ENCODE measurements around the gene HES4.

Gene HES4

GRCh38 chr1:963746-964525 is 36.0 kb downstream of the HES4 start:
- Histone ChIP-seq H3K4me1 (ENCODE audit: insufficient read depth, low read length) (no peaks in the 10 kb centered on the region), H3K9ac (ENCODE audit: low read depth, low read length) (no peak overlapping the region), H3K4me3 (ENCODE audit: low read length) (no peak overlapping the region), H3K27me3 (ENCODE audit: insufficient read depth, low read length) (peaks cover 55% of the 10 kb centered on the region), H3K36me3 (ENCODE audit: insufficient read depth, low read depth, low read length) (peaks cover 9% of the 10 kb centered on the region; the same call in 1 of the 2 replicates), H3K27ac (ENCODE audit: low read length) (no peak overlapping the region), H3K9me3 (ENCODE audit: insufficient read depth, low read depth, low read length) (no peaks in the 10 kb centered on the region)

DNA sequence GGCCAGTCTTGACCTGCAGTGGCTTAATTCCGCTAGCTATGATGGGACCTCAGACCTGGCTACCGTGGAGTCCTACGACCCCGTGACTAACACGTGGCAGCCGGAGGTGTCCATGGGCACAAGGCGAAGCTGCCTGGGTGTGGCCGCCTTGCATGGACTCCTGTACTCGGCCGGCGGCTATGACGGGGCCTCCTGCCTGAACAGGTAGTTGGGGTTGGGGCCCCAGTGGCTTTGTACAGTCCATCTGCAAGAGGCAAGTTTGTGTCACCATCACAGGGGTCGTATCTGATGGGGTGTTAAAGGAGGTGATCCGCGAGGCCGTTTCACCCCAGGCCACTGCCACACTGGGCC is 36.6 kb downstream of the HES4 start:
- H3K9ac ChIP-seq (ENCODE audit: low read depth, low read length), result no peak overlapping the region
- H3K4me3 ChIP-seq (ENCODE audit: low read length), result no peak overlapping the region
- no peaks in the 10 kb centered on the region for H3K9me3 ChIP-seq (ENCODE audit: insufficient read depth, low read depth, low read length)
- H3K36me3 ChIP-seq (ENCODE audit: insufficient read depth, low read depth, low read length), result peaks cover 9% of the 10 kb centered on the region; the same call in 1 of the 2 replicates
- H3K4me1 ChIP-seq (ENCODE audit: insufficient read depth, low read length), result no peaks in the 10 kb centered on the region
- no peak overlapping the region for H3K27ac ChIP-seq (ENCODE audit: low read length)
- H3K27me3 ChIP-seq (ENCODE audit: insufficient read depth, low read length), result peaks cover 48% of the 10 kb centered on the region

DNA sequence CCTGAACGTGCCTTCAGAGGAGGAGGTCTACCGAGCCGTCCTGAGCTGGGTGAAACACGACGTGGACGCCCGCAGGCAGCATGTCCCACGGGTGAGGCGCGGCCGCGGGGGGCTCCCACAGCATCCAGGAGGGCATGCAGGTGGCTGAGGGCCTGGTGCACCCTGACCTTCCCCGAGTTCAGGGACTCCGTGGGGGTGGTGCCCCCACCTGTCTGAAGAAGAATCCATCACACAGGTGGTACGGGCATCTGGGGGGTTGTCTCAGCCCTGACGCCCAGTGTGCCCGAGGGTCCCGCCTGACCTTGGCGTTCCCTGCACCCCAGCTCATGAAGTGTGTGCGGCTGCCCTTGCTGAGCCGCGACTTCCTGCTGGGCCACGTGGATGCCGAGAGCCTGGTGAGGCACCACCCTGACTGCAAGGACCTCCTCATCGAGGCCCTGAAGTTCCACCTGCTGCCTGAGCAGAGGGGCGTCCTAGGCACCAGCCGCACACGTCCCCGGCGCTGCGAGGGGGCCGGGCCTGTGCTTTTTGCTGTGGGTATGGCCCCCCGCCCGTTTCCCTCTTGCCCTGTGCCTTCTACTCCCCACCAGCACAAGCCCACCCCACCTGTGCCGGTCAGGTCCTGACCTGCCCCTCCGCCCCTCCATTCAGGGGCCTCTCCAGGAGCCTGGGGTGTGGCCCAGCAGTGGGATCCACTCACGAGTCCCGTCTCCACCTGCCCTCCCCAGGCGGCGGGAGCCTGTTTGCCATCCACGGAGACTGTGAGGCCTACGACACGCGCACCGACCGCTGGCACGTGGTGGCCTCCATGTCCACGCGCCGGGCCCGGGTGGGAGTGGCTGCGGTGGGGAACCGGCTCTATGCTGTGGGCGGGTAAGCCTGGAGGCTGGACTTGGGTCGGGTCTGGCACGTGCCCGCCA is 37.3 kb downstream of the HES4 start:
- Histone ChIP-seq H3K9me3 (ENCODE audit: insufficient read depth, low read depth, low read length) (no peaks in the 10 kb centered on the region), H3K27me3 (ENCODE audit: insufficient read depth, low read length) (peaks cover 42% of the 10 kb centered on the region), H3K4me1 (ENCODE audit: insufficient read depth, low read length) (no peaks in the 10 kb centered on the region), H3K27ac (ENCODE audit: low read length) (no peak overlapping the region), H3K9ac (ENCODE audit: low read depth, low read length) (no peak overlapping the region), H3K36me3 (ENCODE audit: insufficient read depth, low read depth, low read length) (peaks cover 9% of the 10 kb centered on the region; the same call in 1 of the 2 replicates), H3K4me3 (ENCODE audit: low read length) (no peak overlapping the region)

DNA sequence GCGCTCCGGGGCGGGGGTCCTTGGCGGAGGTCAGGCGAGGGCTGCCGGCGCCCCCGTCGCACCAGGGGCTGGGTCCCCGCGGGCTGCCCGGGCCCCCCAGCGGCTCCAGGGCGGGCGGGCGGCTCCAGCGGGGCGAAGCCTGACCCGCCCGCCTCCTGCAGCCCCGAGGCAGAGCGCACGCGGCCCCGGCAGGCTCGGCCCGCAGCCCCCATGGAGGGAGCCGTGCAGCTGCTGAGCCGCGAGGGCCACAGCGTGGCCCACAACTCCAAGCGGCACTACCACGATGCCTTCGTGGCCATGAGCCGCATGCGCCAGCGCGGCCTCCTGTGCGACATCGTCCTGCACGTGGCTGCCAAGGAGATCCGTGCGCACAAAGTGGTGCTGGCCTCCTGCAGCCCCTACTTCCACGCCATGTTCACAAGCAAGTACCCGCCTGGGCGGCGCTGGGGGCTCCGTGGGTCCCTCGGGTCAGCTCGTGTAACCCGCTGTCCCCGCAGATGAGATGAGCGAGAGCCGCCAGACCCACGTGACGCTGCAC is 38.7 kb downstream of the HES4 start:
- Histone ChIP-seq H3K9ac (ENCODE audit: low read depth, low read length) (no peak overlapping the region), H3K27ac (ENCODE audit: low read length) (no peak overlapping the region), H3K9me3 (ENCODE audit: insufficient read depth, low read depth, low read length) (no peaks in the 10 kb centered on the region), H3K36me3 (ENCODE audit: insufficient read depth, low read depth, low read length) (peaks cover 19% of the 10 kb centered on the region), H3K4me3 (ENCODE audit: low read length) (peak overlapping the region; percentile 60), H3K27me3 (ENCODE audit: insufficient read depth, low read length) (peaks cover 27% of the 10 kb centered on the region), H3K4me1 (ENCODE audit: insufficient read depth, low read length) (no peaks in the 10 kb centered on the region)

- H3K36me3 ChIP-seq (ENCODE audit: insufficient read depth, low read depth, low read length), result peaks cover 25% of the 10 kb centered on the region
- peaks cover 21% of the 10 kb centered on the region for H3K27me3 ChIP-seq (ENCODE audit: insufficient read depth, low read length)
- no peaks in the 10 kb centered on the region for H3K4me1 ChIP-seq (ENCODE audit: insufficient read depth, low read length)
- no peak within 1 kb of the TSS for H3K27ac ChIP-seq (ENCODE audit: low read length)
- peak within 1 kb of the TSS; percentile 60 for H3K4me3 ChIP-seq (ENCODE audit: low read length)
- H3K9me3 ChIP-seq (ENCODE audit: insufficient read depth, low read depth, low read length), result no peaks in the 10 kb centered on the region
- no peak within 1 kb of the TSS for H3K9ac ChIP-seq (ENCODE audit: low read depth, low read length)
Observed at GRCh38 chr1:960363-961131, 39.4 kb downstream of the HES4 start, which contains the start of gene KLHL17. Gene KLHL17, plus strand, starts transcription at chr1:960584. Its CDS starts 110 bp downstream, at chr1:960694.

DNA sequence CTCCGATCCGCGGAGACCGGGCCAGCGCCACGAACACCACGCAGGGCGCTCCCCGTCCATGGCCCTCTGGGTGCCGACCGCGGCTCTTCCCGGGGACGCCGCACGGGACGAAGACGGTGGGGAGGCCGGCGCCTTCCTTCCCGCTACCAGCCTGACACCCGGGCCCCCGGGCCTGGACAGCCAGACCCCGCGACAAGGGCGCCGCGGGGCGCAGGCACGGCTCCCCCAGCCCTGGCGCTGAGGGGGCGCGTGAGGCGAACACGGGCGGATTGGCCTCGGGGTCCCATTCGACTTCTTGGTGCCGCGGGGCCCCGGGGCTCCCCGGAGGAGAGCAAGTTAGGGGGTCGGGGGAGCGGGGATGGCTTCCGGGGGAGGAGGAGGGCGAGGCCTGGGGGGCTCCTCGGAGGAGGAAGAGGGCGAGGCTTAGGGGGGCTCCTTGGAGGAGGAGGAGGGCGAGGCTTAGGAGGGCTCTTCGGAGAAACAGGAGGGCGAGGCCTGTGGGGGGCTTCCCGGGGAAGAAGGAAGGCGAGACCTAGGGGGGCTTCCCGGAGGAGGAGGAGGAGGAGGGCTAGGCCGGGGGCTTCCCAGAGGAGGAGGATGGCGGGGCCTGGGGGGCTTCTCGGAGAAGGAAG is 40.0 kb downstream of the HES4 start:
- Histone ChIP-seq H3K36me3 (ENCODE audit: insufficient read depth, low read depth, low read length) (peaks cover 32% of the 10 kb centered on the region), H3K9ac (ENCODE audit: low read depth, low read length) (no peak overlapping the region), H3K27ac (ENCODE audit: low read length) (no peak overlapping the region), H3K4me1 (ENCODE audit: insufficient read depth, low read length) (no peaks in the 10 kb centered on the region), H3K27me3 (ENCODE audit: insufficient read depth, low read length) (peaks cover 19% of the 10 kb centered on the region), H3K9me3 (ENCODE audit: insufficient read depth, low read depth, low read length) (no peaks in the 10 kb centered on the region), H3K4me3 (ENCODE audit: low read length) (peak overlapping the region; percentile 60; the same call in 1 of the 2 replicates)

- Histone ChIP-seq H3K4me3 (ENCODE audit: low read length) (peak within 1 kb of the TSS; percentile 99), H3K36me3 (ENCODE audit: insufficient read depth, low read depth, low read length) (peaks cover 40% of the 10 kb centered on the region), H3K4me1 (ENCODE audit: insufficient read depth, low read length) (no peaks in the 10 kb centered on the region), H3K27me3 (ENCODE audit: insufficient read depth, low read length) (peaks cover 19% of the 10 kb centered on the region), H3K9ac (ENCODE audit: low read depth, low read length) (peak within 1 kb of the TSS; percentile 93), H3K9me3 (ENCODE audit: insufficient read depth, low read depth, low read length) (no peaks in the 10 kb centered on the region), H3K27ac (ENCODE audit: low read length) (no peak within 1 kb of the TSS)
Observed at GRCh38 chr1:958823-959730, 40.8 kb downstream of the HES4 start, which contains the start of gene NOC2L. Gene NOC2L, minus strand, starts transcription at chr1:959256. Its CDS starts 16 bp downstream, at chr1:959240.

DNA sequence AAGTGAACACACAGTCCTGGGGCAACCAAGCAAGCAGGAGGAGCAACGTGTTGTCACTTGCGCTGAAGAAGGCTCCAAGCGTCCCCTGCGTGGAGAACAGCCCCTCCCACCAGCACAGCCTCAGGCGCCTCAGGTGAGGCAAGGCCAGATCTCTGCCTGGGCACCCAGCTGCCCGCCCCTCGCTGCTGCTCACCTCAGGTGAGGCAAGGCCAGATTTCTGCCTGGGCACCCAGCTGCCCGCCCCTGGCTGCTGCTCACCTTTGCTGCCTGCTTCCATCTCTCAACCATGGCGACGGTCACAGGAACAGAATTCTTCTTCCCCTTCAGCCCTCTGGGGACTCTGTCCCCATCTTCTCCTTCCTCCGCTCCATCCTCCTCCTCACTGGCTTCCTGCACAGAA is 43.3 kb downstream of the HES4 start:
- Histone ChIP-seq H3K36me3 (ENCODE audit: insufficient read depth, low read depth, low read length) (peaks cover 55% of the 10 kb centered on the region), H3K4me1 (ENCODE audit: insufficient read depth, low read length) (no peaks in the 10 kb centered on the region)

GRCh38 chr1:955474-955873 is 44.4 kb downstream of the HES4 start:
- H3K9me3 ChIP-seq (ENCODE audit: insufficient read depth, low read depth, low read length), result no peaks in the 10 kb centered on the region
- H3K27me3 ChIP-seq (ENCODE audit: insufficient read depth, low read length), result peaks cover 11% of the 10 kb centered on the region
- H3K27ac ChIP-seq (ENCODE audit: low read length), result no peak overlapping the region
- peaks cover 65% of the 10 kb centered on the region for H3K36me3 ChIP-seq (ENCODE audit: insufficient read depth, low read depth, low read length)
- no peak overlapping the region for H3K9ac ChIP-seq (ENCODE audit: low read depth, low read length)
- H3K4me1 ChIP-seq (ENCODE audit: insufficient read depth, low read length), result no peaks in the 10 kb centered on the region
- H3K4me3 ChIP-seq (ENCODE audit: low read length), result no peak overlapping the region

More for the DNA sequence above, 43.3 kb downstream of the HES4 start:
- Histone ChIP-seq H3K9me3 (ENCODE audit: insufficient read depth, low read depth, low read length) (no peaks in the 10 kb centered on the region), H3K4me3 (ENCODE audit: low read length) (no peak overlapping the region), H3K9ac (ENCODE audit: low read depth, low read length) (no peak overlapping the region), H3K27ac (ENCODE audit: low read length) (no peak overlapping the region), H3K27me3 (ENCODE audit: insufficient read depth, low read length) (peaks cover 17% of the 10 kb centered on the region)

DNA sequence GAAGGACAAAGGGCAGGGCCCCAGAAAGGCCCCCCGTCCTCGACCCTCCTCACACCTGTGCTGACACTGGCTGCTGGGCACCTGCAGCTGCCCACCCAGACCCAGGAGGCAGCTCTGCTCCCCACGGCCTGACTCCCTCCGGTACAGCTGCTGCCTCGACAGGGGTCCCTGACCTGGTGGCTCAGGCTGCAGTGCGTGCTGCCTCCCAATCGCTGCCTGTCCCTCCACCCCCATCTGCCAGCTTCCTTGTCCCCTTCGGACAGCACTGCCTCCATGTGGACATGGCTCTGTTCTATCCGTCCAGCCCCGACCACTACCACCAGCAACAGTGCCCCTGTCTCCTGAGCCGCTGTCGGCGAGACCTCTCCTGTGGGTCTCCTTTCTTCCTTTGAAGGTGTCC is 45.0 kb downstream of the HES4 start:
- H3K4me1 ChIP-seq (ENCODE audit: insufficient read depth, low read length), result no peaks in the 10 kb centered on the region
- no peak overlapping the region for H3K27ac ChIP-seq (ENCODE audit: low read length)
- no peak overlapping the region for H3K9ac ChIP-seq (ENCODE audit: low read depth, low read length)
- no peaks in the 10 kb centered on the region for H3K9me3 ChIP-seq (ENCODE audit: insufficient read depth, low read depth, low read length)
- peaks cover 7% of the 10 kb centered on the region for H3K27me3 ChIP-seq (ENCODE audit: insufficient read depth, low read length)
- peaks cover 70% of the 10 kb centered on the region for H3K36me3 ChIP-seq (ENCODE audit: insufficient read depth, low read depth, low read length)
- no peak overlapping the region for H3K4me3 ChIP-seq (ENCODE audit: low read length)

All from iPS-20b (cell line).